Smooth muscle cell (in vitro differentiated cells): ENCODE results near the gene INO80D. TPM values are rescaled to one million over a fixed set of nuclear protein-coding genes. Genes with fewer than 3 reads are reported as not detected.
"Not testable (repeated sequence)": the region's sequence is repeated elsewhere in the genome, so short reads cannot be mapped to it uniquely, and the experiment has no call there.

Experiments
- DNase-seq: peaks from one replicate; lab custom pipeline; 2025; ENCODE audit not compliant: unreplicated experiment; lab: John Stamatoyannopoulos, UW
- H2AFZ ChIP-seq: fragments of 200-600 bp; sonication (generic); 2 replicates; pipeline ENCODE4 v1.6.0; 2016; ENCODE audit warnings: antibody characterized with exemption, low read depth, mild to moderate bottlenecking
- H3F3A ChIP-seq: fragments of 200-600 bp; sonication (generic); 2 replicates; pipeline ENCODE4 v1.6.0; 2017; ENCODE audit warnings: antibody characterized with exemption, low read depth
- H3K27ac ChIP-seq: fragments of 200-600 bp; sonication (generic); 2 replicates; pipeline ENCODE4 v1.5.1; 2016; ENCODE audit warnings: low read depth, mild to moderate bottlenecking
- H3K27me3 ChIP-seq: fragments of 200-600 bp; sonication (generic); 2 replicates; pipeline ENCODE4 v1.6.1; 2016; ENCODE audit warnings: low read depth, mild to moderate bottlenecking
- H3K36me3 ChIP-seq: fragments of 200-600 bp; sonication (generic); 2 replicates; pipeline ENCODE4 v1.5.1; 2016; ENCODE audit warnings: low read depth
- H3K4me1 ChIP-seq: fragments of 200-600 bp; sonication (generic); 2 replicates; pipeline ENCODE4 v1.5.1; 2016; ENCODE audit warnings: low read depth
- H3K4me2 ChIP-seq: fragments of 200-600 bp; sonication (generic); 2 replicates; pipeline ENCODE4 v1.6.0; 2016; ENCODE audit warnings: mild to moderate bottlenecking
- H3K4me3 ChIP-seq: fragments of 200-600 bp; sonication (generic); 2 replicates; pipeline ENCODE4 v1.5.1; 2016; ENCODE audit warnings: mild to moderate bottlenecking
- H3K79me2 ChIP-seq: fragments of 200-600 bp; sonication (generic); 2 replicates; pipeline ENCODE4 v1.6.0; 2016; ENCODE audit warnings: low read depth, mild to moderate bottlenecking
- H3K9ac ChIP-seq: fragments of 200-600 bp; sonication (generic); 2 replicates; pipeline ENCODE4 v1.6.0; 2016; ENCODE audit warnings: low read depth
- H3K9me3 ChIP-seq: fragments of 200-600 bp; sonication (generic); replicated peaks from 2 replicates; pipeline ENCODE4 v1.5.1; 2016; ENCODE audit warnings: low read depth
- H4K20me1 ChIP-seq: fragments of 200-600 bp; sonication (generic); 2 replicates; pipeline ENCODE4 v1.6.0; 2016; ENCODE audit warnings: low read depth
- WGBS: methylation state at CpG from one replicate; pipeline ENCODE4 v1.1.7; 2016; ENCODE audit warnings: low lambda C conversion rate; 5-methylcytosine and 5-hydroxymethylcytosine counted together
- polyA plus RNA-seq: library from polyadenylated mRNA; unstranded; fragments of >200 nt; fragmentation: Nextera tagmentation; extraction: Ambion mirVana; gene quantifications from 2 replicates; pipeline ENCODE4 v1.2.1, GENCODE V29; 2016
- total RNA-seq: library from RNA; depleted of rRNA; stranded (reverse); fragments of >200 nt; gene quantifications from 2 replicates; pipeline ENCODE4 v1.2.3, GENCODE V29; 2014
- TF ChIP-seq, protein P1 (sequence below): fragments of 200-600 bp; sonication (generic); IDR thresholded peaks from 2 replicates; pipeline ENCODE4 v1.5.1; 2017; ENCODE audit warnings: borderline replicate concordance, mild to moderate bottlenecking, antibody characterized with exemption; ENCODE audit not compliant: insufficient read depth, poor library complexity, severe bottlenecking

INO80D gene
- total and polyA plus RNA-seq, 2 experiments from 2014 or later, result 1.4 to 9.1 TPM

DNA sequence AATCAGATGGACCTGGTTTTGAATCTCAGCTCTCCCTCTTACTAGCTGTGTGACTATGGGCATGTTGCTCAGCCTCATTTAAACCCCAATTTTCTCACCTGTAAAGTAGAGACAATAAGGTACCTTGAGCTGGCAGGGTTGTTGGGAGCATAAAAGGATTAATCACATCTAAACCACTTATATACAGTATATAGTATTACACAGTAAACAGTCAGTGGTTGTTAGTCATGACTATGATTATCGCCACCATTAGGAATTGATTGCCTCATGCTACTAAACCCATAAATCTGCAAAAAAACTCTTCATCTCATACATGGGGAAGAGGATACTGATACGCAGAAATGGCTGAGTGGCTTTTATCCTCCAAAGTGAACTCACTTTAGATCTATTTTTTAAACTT lies 65.8 kb downstream of the INO80D start:
- Histone ChIP-seq H3K27ac (no peak overlapping the region), H3K36me3 (peaks cover 35% of the 10 kb centered on the region), H3F3A (no peaks in the 10 kb centered on the region), H3K79me2 (no peaks in the 10 kb centered on the region), H3K4me3 (no peak overlapping the region), H3K9me3 (no peaks in the 10 kb centered on the region), H3K4me1 (no peaks in the 10 kb centered on the region), H3K4me2 (no peak overlapping the region), H2AFZ (no peak overlapping the region), H4K20me1 (no peaks in the 10 kb centered on the region), H3K9ac (no peak overlapping the region), H3K27me3 (no peaks in the 10 kb centered on the region)
- TF ChIP-seq, protein P1, sequence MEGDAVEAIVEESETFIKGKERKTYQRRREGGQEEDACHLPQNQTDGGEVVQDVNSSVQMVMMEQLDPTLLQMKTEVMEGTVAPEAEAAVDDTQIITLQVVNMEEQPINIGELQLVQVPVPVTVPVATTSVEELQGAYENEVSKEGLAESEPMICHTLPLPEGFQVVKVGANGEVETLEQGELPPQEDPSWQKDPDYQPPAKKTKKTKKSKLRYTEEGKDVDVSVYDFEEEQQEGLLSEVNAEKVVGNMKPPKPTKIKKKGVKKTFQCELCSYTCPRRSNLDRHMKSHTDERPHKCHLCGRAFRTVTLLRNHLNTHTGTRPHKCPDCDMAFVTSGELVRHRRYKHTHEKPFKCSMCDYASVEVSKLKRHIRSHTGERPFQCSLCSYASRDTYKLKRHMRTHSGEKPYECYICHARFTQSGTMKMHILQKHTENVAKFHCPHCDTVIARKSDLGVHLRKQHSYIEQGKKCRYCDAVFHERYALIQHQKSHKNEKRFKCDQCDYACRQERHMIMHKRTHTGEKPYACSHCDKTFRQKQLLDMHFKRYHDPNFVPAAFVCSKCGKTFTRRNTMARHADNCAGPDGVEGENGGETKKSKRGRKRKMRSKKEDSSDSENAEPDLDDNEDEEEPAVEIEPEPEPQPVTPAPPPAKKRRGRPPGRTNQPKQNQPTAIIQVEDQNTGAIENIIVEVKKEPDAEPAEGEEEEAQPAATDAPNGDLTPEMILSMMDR, result no peak
- WGBS, result 96% methylated on average over 2 of the region's 2 CpGs
- no peak for DNase-seq

DNA sequence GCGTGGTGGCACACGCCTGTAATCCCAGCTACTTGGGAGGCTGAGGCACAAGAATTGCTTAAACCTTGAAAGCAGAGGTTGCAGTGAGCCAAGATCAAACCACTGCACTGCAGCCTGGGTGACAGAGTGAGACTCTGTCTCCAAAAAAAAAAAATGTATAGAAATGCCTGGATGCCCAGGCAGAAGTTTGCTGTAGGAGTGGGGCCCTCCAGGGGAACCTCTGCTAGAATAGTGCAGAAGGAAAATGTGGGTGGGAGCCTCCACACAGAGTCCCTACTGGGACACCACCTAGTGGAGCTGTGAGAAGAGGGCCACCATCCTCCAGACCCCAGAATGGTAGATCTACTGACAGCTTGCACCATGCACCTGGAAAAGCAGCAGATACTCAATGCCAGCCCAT lies 70.2 kb downstream of the INO80D start:
- H3K27ac ChIP-seq, H4K20me1 ChIP-seq, H3K9me3 ChIP-seq, DNase-seq, H2AFZ ChIP-seq, H3K4me1 ChIP-seq, H3K79me2 ChIP-seq, H3K4me2 ChIP-seq, H3K9ac ChIP-seq, H3K4me3 ChIP-seq, H3F3A ChIP-seq, H3K27me3 ChIP-seq: not testable (repeated sequence)
- H3K36me3 ChIP-seq, result peaks cover 35% of the 10 kb centered on the region
- WGBS, result 73% methylated on average over 2 of the region's 2 CpGs

DNA sequence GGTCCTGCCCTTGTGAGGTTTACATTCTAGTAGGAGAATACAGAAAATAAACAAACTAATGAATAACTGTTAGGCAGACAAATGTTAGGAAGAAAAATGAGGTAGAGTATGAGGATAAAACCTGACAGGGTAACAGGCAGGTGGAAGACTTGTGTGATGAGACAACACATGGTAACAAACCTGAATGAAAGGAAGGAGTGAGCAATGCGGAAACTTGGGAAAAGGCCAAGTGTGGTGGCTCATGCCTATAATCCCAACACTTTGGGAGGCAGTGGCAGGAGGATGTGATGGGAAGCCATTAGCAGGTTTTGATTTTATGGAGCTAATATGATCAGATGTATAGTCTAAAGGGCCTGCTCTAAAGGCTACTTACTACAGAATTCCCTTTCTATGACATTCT lies 74.2 kb downstream of the INO80D start:
- Histone ChIP-seq H3K27me3 (no peaks in the 10 kb centered on the region), H3K36me3 (peaks cover 11% of the 10 kb centered on the region), H3K4me2 (no peak overlapping the region), H3K9me3 (no peaks in the 10 kb centered on the region), H3F3A (no peaks in the 10 kb centered on the region), H3K9ac (no peak overlapping the region), H3K4me3 (no peak overlapping the region), H3K79me2 (no peaks in the 10 kb centered on the region), H4K20me1 (no peaks in the 10 kb centered on the region), H3K4me1 (no peaks in the 10 kb centered on the region), H2AFZ (no peak overlapping the region), H3K27ac (no peak overlapping the region)
- no peak for DNase-seq
- WGBS, result 100% methylated on average over 1 of the region's 1 CpG
- TF ChIP-seq, protein P1, result no peak

DNA sequence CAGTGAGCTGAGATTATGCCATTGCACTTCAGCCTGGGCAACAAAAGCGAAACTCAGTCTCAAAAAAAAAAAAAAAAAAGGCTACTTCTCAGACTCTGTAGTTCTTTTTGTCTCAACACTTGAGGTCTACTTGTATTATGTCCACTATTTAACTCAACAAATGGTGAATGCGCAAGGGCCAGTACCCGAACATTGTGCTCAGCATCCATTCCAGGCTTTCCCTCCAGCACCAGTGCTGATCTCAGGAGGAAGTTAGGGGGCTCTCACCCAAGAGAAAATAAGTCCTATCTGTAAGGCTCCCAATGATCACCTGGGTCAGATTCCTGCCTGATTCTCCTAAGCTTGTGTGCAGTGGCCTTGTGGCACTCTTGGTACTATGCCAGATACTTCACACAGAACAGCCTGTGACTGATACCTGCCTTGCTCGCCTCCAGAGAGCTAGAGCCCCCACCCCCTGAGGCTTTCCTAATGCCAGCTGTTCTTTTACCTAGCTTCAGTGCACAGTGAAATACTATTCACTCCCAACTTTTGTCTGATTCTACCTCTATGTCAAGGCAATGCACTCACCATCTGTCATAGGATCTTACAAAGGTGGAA lies 74.9 kb downstream of the INO80D start:
- no peaks in the 10 kb centered on the region for H3K79me2 ChIP-seq
- TF ChIP-seq, protein P1, result no peak
- H4K20me1 ChIP-seq, result no peaks in the 10 kb centered on the region
- no peaks in the 10 kb centered on the region for H3K9me3 ChIP-seq
- no peaks in the 10 kb centered on the region for H3K27me3 ChIP-seq
- no peaks in the 10 kb centered on the region for H3F3A ChIP-seq
- H3K4me3 ChIP-seq, result no peak overlapping the region
- no peak overlapping the region for H2AFZ ChIP-seq
- 99% methylated on average over 4 of the region's 4 CpGs for WGBS
- peaks cover 9% of the 10 kb centered on the region for H3K36me3 ChIP-seq
- H3K4me1 ChIP-seq, result no peaks in the 10 kb centered on the region
- no peak overlapping the region for H3K9ac ChIP-seq
- H3K4me2 ChIP-seq, result no peak overlapping the region
- H3K27ac ChIP-seq, result no peak overlapping the region
- no peak for DNase-seq
